Frontal cortex (tissue), 4 donors: ENCODE results near the gene NES. TPM values are rescaled to one million over a fixed set of nuclear protein-coding genes. Genes with fewer than 3 reads are reported as not detected.
A peak's percentile ranks its signal among the peaks of the same experiment; 100 is the strongest.

Experiments
- DNase-seq, 2 donors: peaks; one replicate each; pipeline ENCODE4 v3.0.0; 2012; ENCODE audit warnings: low spot score in 2 of 2
- FAIRE-seq: peaks from 2 replicates; lab custom pipeline; 2012; peaks lifted over from hg19 to GRCh38; lab: Jason Lieb, UNC
- total RNA-seq: library from RNA; depleted of rRNA; stranded (reverse); fragments of >200 nt; gene quantifications from one replicate; pipeline ENCODE4 v1.2.3, GENCODE V29; 2014
- donor health status: control.
- donor health status: control.
- donor health status: control.

NES gene
- 43.2 TPM for total RNA-seq

GRCh38 chr1:156676820-156677615 lies at the start of gene NES:
TSS of gene NES (minus strand) at chr1:156677407. CDS start at chr1:156677264, 143 bp downstream.
- DNase-seq (peak; percentile 81 to 83), FAIRE-seq (no peak)

GRCh38 chr1:156726549-156727226 lies 49.5 kb upstream of the NES start:
- DNase-seq (peak in 1 of 2 donors; percentile 58), FAIRE-seq (no peak)

- FAIRE-seq = no peak
- DNase-seq = peak; percentile 77 to 80
These were observed 48.6 kb upstream of the NES start for GRCh38 chr1:156725683-156726280.

- no peak for DNase-seq
- FAIRE-seq = no peak
These were observed 44.3 kb upstream of the NES start for GRCh38 chr1:156721535-156721934.

GRCh38 chr1:156721131-156721530 lies 43.9 kb upstream of the NES start:
- FAIRE-seq (no peak), DNase-seq (no peak)

GRCh38 chr1:156717351-156717750 lies 40.1 kb upstream of the NES start:
- FAIRE-seq (no peak), DNase-seq (no peak)

- DNase-seq (no peak), FAIRE-seq (no peak)
These were observed 37.6 kb upstream of the NES start for GRCh38 chr1:156714830-156715229.

GRCh38 chr1:156712626-156713025 lies 35.4 kb upstream of the NES start:
- no peak for DNase-seq
- no peak for FAIRE-seq

- no peak for FAIRE-seq
- no peak for DNase-seq
These were observed 34.0 kb upstream of the NES start for GRCh38 chr1:156711011-156711817.

GRCh38 chr1:156709757-156710489 lies 32.7 kb upstream of the NES start:
- no peak for FAIRE-seq
- peak in 1 of 2 donors; percentile 62 for DNase-seq

- no peak for DNase-seq
- FAIRE-seq = no peak
These were observed 31.8 kb upstream of the NES start for GRCh38 chr1:156709031-156709430.

- DNase-seq (no peak), FAIRE-seq (no peak)
These were observed 31.0 kb upstream of the NES start for GRCh38 chr1:156708218-156708661.

- no peak for FAIRE-seq
These were observed 30.4 kb upstream of the NES start for GRCh38 chr1:156707417-156708217.

GRCh38 chr1:156706657-156707416 lies 29.6 kb upstream of the NES start:
- FAIRE-seq = no peak

More at GRCh38 chr1:156707417-156708217, 30.4 kb upstream of the NES start:
- DNase-seq = no peak

GRCh38 chr1:156705918-156706656 lies 28.9 kb upstream of the NES start:
- DNase-seq (peak in 1 of 2 donors; percentile 83), FAIRE-seq (no peak)

More at GRCh38 chr1:156706657-156707416, 29.6 kb upstream of the NES start:
- DNase-seq = peak in 1 of 2 donors; percentile 56

- DNase-seq (peak in 1 of 2 donors; percentile 50), FAIRE-seq (no peak)
These were observed 28.2 kb upstream of the NES start, which contains the start of gene CRABP2 for GRCh38 chr1:156705321-156705917. TSS of gene CRABP2 (minus strand) at chr1:156705583. CDS start at chr1:156705446, 137 bp downstream.
